ENCODE results near the gene AADACL4. TPM values are rescaled to one million over a fixed set of nuclear protein-coding genes. Genes with fewer than 3 reads are reported as not detected.

The AADACL4 gene
- total and polyA plus RNA-seq, 2 of the 8 experiments (the other 6 are each of a cell fraction or from before 2014, with no cell fraction given) = 0.08 TPM; not detected in 1

DNA sequence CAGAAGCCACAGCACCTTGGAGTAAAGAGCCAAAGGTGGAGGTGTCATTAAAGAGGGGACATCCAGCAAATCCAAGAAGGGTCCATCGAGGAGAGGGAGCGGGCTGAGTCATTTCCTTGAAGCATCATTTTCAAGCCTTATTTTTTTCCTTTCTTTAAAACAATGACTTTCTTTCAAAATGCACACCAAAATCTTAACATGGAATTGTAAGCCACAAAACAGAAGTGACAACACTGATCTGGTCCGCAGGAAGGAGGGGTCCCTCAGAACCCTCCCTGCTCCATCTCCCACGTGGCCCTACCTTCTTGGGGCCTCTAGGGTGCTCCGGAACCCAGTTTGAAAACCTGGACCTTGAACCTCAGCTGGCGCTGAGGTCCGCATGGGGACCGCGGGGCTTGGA lies 40.7 kb upstream of the AADACL4 start:
- Histone ChIP-seq H4K8ac (ENCODE audit: extremely low read depth, insufficient read depth, low read length) (no peak overlapping the region), H3K14ac (ENCODE audit: insufficient read length) (no peak overlapping the region), H3K56ac (replicated peaks; ENCODE audit: insufficient read length, low read depth, low read length) (no peak overlapping the region), H3K4me2 (ENCODE audit: insufficient read depth in 1 of 2, low read depth in 2 of 2, low read length in 2 of 2) (no peak overlapping the region), H3K18ac (ENCODE audit: extremely low read depth, low read length) (no peak overlapping the region), H3K79me2 (ENCODE audit: control insufficient read depth in 1 of 2, insufficient read depth in 2 of 2, low read length in 2 of 2) (peaks cover 0 to 74% of the 10 kb centered on the region in 2 experiments; a peak in 3 of 4 replicates), H2AFZ (ENCODE audit: low read length) (no peak overlapping the region), H4K20me1 (replicated peaks in 1 of 2; ENCODE audit: control insufficient read depth in 1 of 2, insufficient read depth in 2 of 2, low read length in 2 of 2) (peaks cover 18 to 24% of the 10 kb centered on the region in 2 experiments), H2BK15ac (ENCODE audit: low read length) (no peak overlapping the region), H3K23me2 (ENCODE audit: low read depth, low read length) (no peaks in the 10 kb centered on the region), H3K4me3 (ENCODE audit: extremely low read depth in 1 of 4, insufficient read depth in 2 of 4, low read depth in 3 of 4, low read length in 4 of 4) (no peak overlapping the region), H3K79me1 (ENCODE audit: low read depth, low read length) (peaks cover 3% of the 10 kb centered on the region; the same call in 1 of the 2 replicates), H2BK20ac (ENCODE audit: low read length) (no peak overlapping the region), H2BK12ac (ENCODE audit: low read depth, low read length) (no peak overlapping the region), H2BK120ac (replicated peaks; ENCODE audit: low read depth, low read length) (no peak overlapping the region), H3K23ac (ENCODE audit: insufficient read length) (no peak overlapping the region), H2AK5ac (ENCODE audit: low read depth, low read length) (no peak overlapping the region), H3K9me3 (ENCODE audit: insufficient read depth in 2 of 2, low read depth in 1 of 2, low read length in 1 of 2) (peaks cover 0 to 2% of the 10 kb centered on the region in 2 experiments; a peak in 1 of 4 replicates), H3K4ac (replicated peaks; ENCODE audit: insufficient read length, low read depth, low read length) (no peak overlapping the region), H3K36me3 (ENCODE audit: control insufficient read depth in 2 of 4, insufficient read depth in 4 of 4, low read length in 3 of 4) (peaks cover 0 to 22% (median 0%) of the 10 kb centered on the region in 4 experiments; a peak in 1 of 8 replicates), H3K27me3 (replicated peaks in 1 of 4; ENCODE audit: control insufficient read depth in 3 of 4, extremely low read depth in 1 of 4, insufficient read depth in 3 of 4, low read length in 3 of 4) (no peaks in the 10 kb centered on the region), H3K4me1 (replicated peaks in 1 of 4; ENCODE audit: control insufficient read depth in 3 of 4, insufficient read depth in 4 of 4, low read length in 3 of 4) (peaks cover 11 to 28% (median 15%) of the 10 kb centered on the region in 4 experiments), H2BK5ac (ENCODE audit: low read depth, low read length) (no peak overlapping the region), H4K91ac (replicated peaks; ENCODE audit: insufficient read length, low read length) (no peak overlapping the region), H3K9ac (replicated peaks in 1 of 4; ENCODE audit: extremely low read depth in 1 of 4, low read depth in 3 of 4, low read length in 3 of 4) (no peak overlapping the region), H4K5ac (ENCODE audit: insufficient read length, low read depth, low read length) (no peak overlapping the region), H3K27ac (ENCODE audit: low read depth, low read length) (no peak overlapping the region)
- ChIA-PET POLR2A (ENCODE audit: partially characterized antibody) (interaction anchor here (2.0 to 7.3 kb wide), 2 partner anchors 11 to 13 kb away, joined by 7 to 107 read pairs; partner anchors contain the start of gene DHRS3), CTCF (ENCODE audit: partially characterized antibody) (interaction anchor here (1.6 to 9.4 kb wide), 2 partner anchors 16 to 56 kb away, joined by 5 to 130 read pairs; partner anchors contain the start of gene DHRS3)
- 84% methylated on average over 9 of the region's 9 CpGs; no CpG with 5 or more reads in 1 of the 2 experiments for WGBS, 2 experiments (ENCODE audit: extremely low coverage in 1 of 2, insufficient coverage in 1 of 2, insufficient read length in 1 of 2, insufficient replicate concordance in 2 of 2, low coverage in 1 of 2, low lambda C conversion rate in 2 of 2, missing lambda C conversion rate in 1 of 2)
- TF ChIP-seq TBP (IDR thresholded peaks at IDR 0.05; ENCODE audit: low read depth, low read length) = no peak
- TF ChIP-seq TAF1 (IDR thresholded peaks at IDR 0.05; ENCODE audit: low read depth, low read length) = no peak
- no peak for TF ChIP-seq POLR2AphosphoS5 (IDR thresholded peaks at IDR 0.05; ENCODE audit: low read depth, low read length)
- FAIRE-seq = no peak
- DNase-seq (ENCODE audit: low read depth in 1 of 2, low spot score in 2 of 2) = no peak

All from H1 (cell line).